HepG2 (cell line): ENCODE measurements around the gene CSNK1D. TPM values are rescaled to one million over a fixed set of nuclear protein-coding genes. Genes with fewer than 3 reads are reported as not detected.

Source experiments
- ATAC-seq: fragments of 200-7000 bp; cut with Tn5 transposase; 3 replicates; pipeline ENCODE4 v1.9.1; 2020; ENCODE audit warnings: mild to moderate bottlenecking, moderate library complexity
- BruUV-seq: library from RNA; stranded (reverse); fragments of 400-500 nt; replicated peaks from 2 replicates; lab custom pipeline; 2021; lab: Mats Ljungman, UMichigan
- CTCF ChIA-PET: fragments of 300-600 bp; formaldehyde crosslinking; extraction: SDS; loops from one replicate; lab custom pipeline; 2021; ENCODE audit warnings: low total read pairs, inconsistent platforms, low intra/inter-chr PET ratio; lab: Yijun Ruan, JAX
- POLR2A ChIA-PET: fragments of 350-600 bp; sonication (Branson Sonifier 250); formaldehyde crosslinking; loops from one replicate; lab custom pipeline; 2020; ENCODE audit warnings: antibody characterized with exemption, inconsistent platforms; lab: Yijun Ruan, JAX
- DNase-seq: peaks from one replicate; pipeline ENCODE4 v3.0.0-alpha.2; 2015; ENCODE audit warnings: low spot score
- FAIRE-seq: peaks from 3 replicates; lab custom pipeline; 2011; peaks lifted over from hg19 to GRCh38; lab: Jason Lieb, UNC
- H2AFZ ChIP-seq: one replicate; pipeline ENCODE4 v1.6.1; 2011; ENCODE audit warnings: low read length, inconsistent platforms
- H3K27ac ChIP-seq: fragments of 300-600 bp; 3 replicates; pipeline ENCODE4 v1.8.0; 2011; ENCODE audit warnings: mixed run types, mild to moderate bottlenecking, mixed read lengths, low read length, inconsistent platforms; ENCODE audit not compliant: insufficient read depth; ENCODE audit errors: extremely low read length
- H3K27me3 ChIP-seq, 2 experiments: fragments of 200-600 bp in 1 of 2; 2 replicates in 1 of 2; 3 replicates in 1 of 2; pipeline versions ENCODE4 v1.6.0 to v1.8.0; 2011; ENCODE audit warnings: low read length in 2 of 2, mild to moderate bottlenecking in 2 of 2, moderate library complexity in 2 of 2, inconsistent platforms in 1 of 2; ENCODE audit not compliant: insufficient read depth in 2 of 2, control insufficient read depth in 1 of 2
- H3K36me3 ChIP-seq, 2 experiments: fragments of 200-600 bp in 1 of 2; replicated peaks in 1 of 2; 2 replicates in 1 of 2; 3 replicates in 1 of 2; pipeline versions ENCODE4 v1.5.1 to v1.8.0; 2011; ENCODE audit warnings: low read length in 2 of 2, inconsistent platforms in 1 of 2; ENCODE audit not compliant: insufficient read depth in 2 of 2, control insufficient read depth in 1 of 2
- H3K4me1 ChIP-seq: 2 replicates; pipeline ENCODE4 v1.5.1; 2012; ENCODE audit warnings: low read length, inconsistent platforms; ENCODE audit not compliant: insufficient read depth
- H3K4me2 ChIP-seq: 2 replicates; pipeline ENCODE4 v1.6.0; 2011; ENCODE audit warnings: low read depth, low read length, inconsistent platforms
- H3K4me3 ChIP-seq, 3 experiments: fragments of 200-600 bp in 1 of 3; sonication (generic), shearing (Covaris generic) in 1 of 3; replicated peaks in 1 of 3; 2 replicates each; pipeline ENCODE4 v1.5.1; 2011 to 2016; ENCODE audit warnings: low read length in 3 of 3, inconsistent platforms in 2 of 3, low read depth in 2 of 3, mild to moderate bottlenecking in 2 of 3, control low read depth in 1 of 3, mixed read lengths in 1 of 3; ENCODE audit not compliant: insufficient read depth in 1 of 3
- H3K79me2 ChIP-seq: one replicate; pipeline ENCODE4 v1.6.1; 2011; ENCODE audit warnings: low read length, inconsistent platforms; ENCODE audit not compliant: insufficient read depth
- H3K9ac ChIP-seq: 2 replicates; pipeline ENCODE4 v1.6.0; 2011; ENCODE audit warnings: mild to moderate bottlenecking, low read depth, low read length, inconsistent platforms; ENCODE audit not compliant: insufficient read depth
- H3K9me3 ChIP-seq: 2 replicates; pipeline ENCODE4 v1.5.1; 2012; ENCODE audit warnings: mild to moderate bottlenecking, low read length
- H4K20me1 ChIP-seq: 2 replicates; pipeline ENCODE4 v1.6.0; 2011; ENCODE audit warnings: inconsistent platforms, mild to moderate bottlenecking, low read length, moderate library complexity; ENCODE audit not compliant: insufficient read depth
- HNRNPUL1 ChIP-seq: fragments of 200-400 bp; formaldehyde crosslinking; IDR thresholded peaks from 2 replicates; pipeline ENCODE4 v1.6.1; 2017; ENCODE audit warnings: low read depth, mild to moderate bottlenecking, low read length, moderate library complexity
- MEIS2 ChIP-seq: sonication (generic); formaldehyde crosslinking; IDR thresholded peaks from 2 replicates; pipeline ENCODE4 v1.9.0; 2021; ENCODE audit warnings: mild to moderate bottlenecking, missing genetic modification reagents
- MXD3 ChIP-seq: IDR thresholded peaks from 2 replicates; pipeline ENCODE4 v1.6.1; 2016; ENCODE audit warnings: mild to moderate bottlenecking, missing biosample characterization, missing genetic modification reagents
- PAF1 ChIP-seq: IDR thresholded peaks from 2 replicates; pipeline ENCODE4 v1.6.1; 2016; ENCODE audit warnings: missing genetic modification reagents, missing compliant biosample characterization
- PAWR ChIP-seq: sonication (generic); formaldehyde crosslinking; IDR thresholded peaks from 2 replicates; pipeline ENCODE4 v1.4.0; 2020; ENCODE audit warnings: missing genetic modification reagents, mild to moderate bottlenecking, borderline replicate concordance
- PTBP1 ChIP-seq: fragments of 200-400 bp; formaldehyde crosslinking; IDR thresholded peaks from 2 replicates; pipeline ENCODE4 v1.6.1; 2018; ENCODE audit warnings: low read length, low read depth; ENCODE audit not compliant: poor library complexity, severe bottlenecking
- REL ChIP-seq: sonication (generic); formaldehyde crosslinking; conservative IDR thresholded peaks from 2 replicates; pipeline ENCODE4 v1.8.0; 2022; ENCODE audit warnings: mild to moderate bottlenecking, missing genetic modification reagents, moderate library complexity
- SAP130 ChIP-seq: IDR thresholded peaks from 2 replicates; pipeline ENCODE4 v1.6.1; 2016; ENCODE audit warnings: low read depth
- XRCC5 ChIP-seq: fragments of 200-400 bp; formaldehyde crosslinking; optimal IDR thresholded peaks from 2 replicates; pipeline ENCODE3; 2017; ENCODE audit warnings: mild to moderate bottlenecking, low read length
- ZBTB38 ChIP-seq: sonication (generic); formaldehyde crosslinking; IDR thresholded peaks from 2 replicates; pipeline ENCODE4 v1.5.1; 2020; ENCODE audit warnings: mild to moderate bottlenecking, missing genetic modification reagents
- ZMYM4 ChIP-seq: sonication (generic); formaldehyde crosslinking; IDR thresholded peaks from 2 replicates; pipeline ENCODE4 v1.8.1; 2023; ENCODE audit warnings: mild to moderate bottlenecking, missing genetic modification reagents
- ZNF235 ChIP-seq: sonication (generic); formaldehyde crosslinking; IDR thresholded peaks from 2 replicates; pipeline ENCODE4 v1.8.1; 2023; ENCODE audit warnings: mild to moderate bottlenecking, missing genetic modification reagents, borderline replicate concordance
- ZNF335 ChIP-seq: sonication (generic); formaldehyde crosslinking; IDR thresholded peaks from 2 replicates; pipeline ENCODE4 v1.4.0; 2020; ENCODE audit warnings: missing genetic modification reagents
- ZNF446 ChIP-seq: sonication (generic); formaldehyde crosslinking; IDR thresholded peaks from 2 replicates; pipeline ENCODE4 v1.5.0; 2020; ENCODE audit warnings: mild to moderate bottlenecking, missing genetic modification reagents
- ZNF564 ChIP-seq: sonication (generic); formaldehyde crosslinking; IDR thresholded peaks from 2 replicates; pipeline ENCODE4 v1.8.1; 2023; ENCODE audit warnings: mild to moderate bottlenecking, missing genetic modification reagents
- ZNF672 ChIP-seq: sonication (generic); formaldehyde crosslinking; IDR thresholded peaks from 2 replicates; pipeline ENCODE4 v1.8.1; 2022; ENCODE audit warnings: missing genetic modification reagents
- WGBS: methylation state at CpG from one replicate; pipeline ENCODE4 v1.1.6; 2017; ENCODE audit warnings: low lambda C conversion rate; 5-methylcytosine and 5-hydroxymethylcytosine counted together
- in situ Hi-C: cut with HindIII; loops from 2 replicates; pipeline ENCODE4 v1.10.0; 2017; ENCODE audit warnings: low pct_unique_long_range_greater_than_20kb; ENCODE audit not compliant: extremely low pct_ligation_motif_present
- intact Hi-C: fragments of 100-400 bp; cut with micrococcal nuclease; formaldehyde crosslinking; loops from one replicate; pipeline ENCODE4 v1.10.0; 2022; ENCODE audit not compliant: unreplicated experiment
- polyA plus RNA-seq, 8 experiments: library from polyadenylated mRNA; depleted of rRNA in 3 of 8; stranded (reverse) in 7 of 8; unstranded in 1 of 8; fragments of >200 nt; fragmentation: Illumina TruSeq in 4 of 8; extraction: Trizol in 4 of 8; gene quantifications; 2 replicates each; pipeline versions ENCODE4 v1.2.1 to v1.2.3, GENCODE V29; 2011 to 2016; ENCODE audit warnings: low read depth in 4 of 8, missing spikeins in 1 of 8, mixed read lengths in 1 of 8; ENCODE audit not compliant: insufficient read depth in 1 of 8
- total RNA-seq, 5 experiments: library from RNA; depleted of rRNA; stranded (reverse); fragments of >200 nt; fragmentation: Illumina TruSeq; extraction: Trizol; gene quantifications; 2 replicates each; pipeline ENCODE4 v1.2.3, GENCODE V29; 2016; ENCODE audit warnings: low read depth in 1 of 5
- TF ChIP-seq, protein P1 (sequence below): sonication (generic); formaldehyde crosslinking; IDR thresholded peaks from 2 replicates; pipeline ENCODE4 v1.8.0; 2022; ENCODE audit warnings: missing genetic modification reagents, mild to moderate bottlenecking, moderate library complexity, borderline replicate concordance
- TF ChIP-seq, protein P2 (sequence below): sonication (generic); formaldehyde crosslinking; IDR thresholded peaks from 2 replicates; pipeline ENCODE4 v1.4.0; 2020; ENCODE audit warnings: missing genetic modification reagents
- TF ChIP-seq, protein P3 (sequence below): fragments of 450-650 bp; IDR thresholded peaks from 2 replicates; pipeline ENCODE4 v1.6.1; 2017; ENCODE audit warnings: mild to moderate bottlenecking

CSNK1D gene
- total and polyA plus RNA-seq, 2 of the 13 experiments (the other 11 are each of a cell fraction or from before 2014, with no cell fraction given), result 31.5 to 128 TPM

DNA sequence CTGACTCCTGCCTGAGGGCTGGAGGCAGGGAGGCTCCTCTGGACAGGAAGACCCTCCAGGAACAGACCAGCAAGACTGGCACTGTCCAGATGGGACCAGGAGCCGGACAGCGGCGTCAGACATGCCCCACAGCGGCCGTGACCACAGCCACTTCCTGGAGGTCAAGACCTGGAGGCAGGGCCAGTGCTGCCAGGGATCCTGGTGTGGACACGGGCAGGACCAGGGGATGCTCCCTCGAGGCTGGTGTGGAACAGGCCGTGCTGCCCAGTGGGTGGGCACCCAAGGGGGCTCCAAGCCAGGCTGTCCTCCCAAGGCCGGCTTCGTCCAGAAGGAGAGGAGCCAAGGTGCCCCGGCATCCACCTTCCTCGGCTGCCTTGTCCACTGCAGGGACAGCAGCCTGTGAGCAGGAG lies 56.4 kb downstream of the CSNK1D start:
- Histone ChIP-seq H3K36me3 (no peaks in the 10 kb centered on the region), H3K27ac (peak overlapping the region; percentile 77), H2AFZ (no peak overlapping the region), H3K79me2 (no peaks in the 10 kb centered on the region), H3K4me2 (peak overlapping the region; percentile 97), H3K9me3 (no peaks in the 10 kb centered on the region), H3K4me3 (peak overlapping the region; percentile 31 to 70 (median 49); a peak in 5 of 6 replicates), H4K20me1 (no peaks in the 10 kb centered on the region), H3K27me3 (no peaks in the 10 kb centered on the region), H3K4me1 (peaks cover 82% of the 10 kb centered on the region), H3K9ac (peak overlapping the region; percentile 76)
- FAIRE-seq, result no peak
- CTCF ChIA-PET, result no interaction called here
- intact Hi-C loops (loop anchor here (1.0 to 2.0 kb wide), 2 partner anchors 8 to 14 kb away; no protein-coding TSS in a partner anchor), in situ Hi-C loops (no loop called here)
- POLR2A ChIA-PET, result interaction anchor here (1.2 to 11.8 kb wide), 6 partner anchors 9 to 129 kb away, joined by 3 to 117 read pairs (median 18); partner anchors contain the start of gene SLC16A3
- WGBS, result 0% methylated on average over 6 of the region's 12 CpGs
- no peak for DNase-seq
- BruUV-seq, result TSS peak; percentile 84
- peak; percentile 21 for ATAC-seq
- no peak for TF ChIP-seq ZNF564
- TF ChIP-seq ZNF335 (CRISPR knock-in tag), result no peak
- TF ChIP-seq ZNF446 (CRISPR knock-in tag), result no peak
- TF ChIP-seq ZMYM4 (CRISPR knock-in tag), result no peak
- no peak for TF ChIP-seq PAF1 (CRISPR knock-in tag)
- TF ChIP-seq ZNF235 (CRISPR knock-in tag), result no peak
- TF ChIP-seq SAP130 (CRISPR knock-in tag), result no peak; the same call in 1 of the 2 replicates
- TF ChIP-seq, protein P1, sequence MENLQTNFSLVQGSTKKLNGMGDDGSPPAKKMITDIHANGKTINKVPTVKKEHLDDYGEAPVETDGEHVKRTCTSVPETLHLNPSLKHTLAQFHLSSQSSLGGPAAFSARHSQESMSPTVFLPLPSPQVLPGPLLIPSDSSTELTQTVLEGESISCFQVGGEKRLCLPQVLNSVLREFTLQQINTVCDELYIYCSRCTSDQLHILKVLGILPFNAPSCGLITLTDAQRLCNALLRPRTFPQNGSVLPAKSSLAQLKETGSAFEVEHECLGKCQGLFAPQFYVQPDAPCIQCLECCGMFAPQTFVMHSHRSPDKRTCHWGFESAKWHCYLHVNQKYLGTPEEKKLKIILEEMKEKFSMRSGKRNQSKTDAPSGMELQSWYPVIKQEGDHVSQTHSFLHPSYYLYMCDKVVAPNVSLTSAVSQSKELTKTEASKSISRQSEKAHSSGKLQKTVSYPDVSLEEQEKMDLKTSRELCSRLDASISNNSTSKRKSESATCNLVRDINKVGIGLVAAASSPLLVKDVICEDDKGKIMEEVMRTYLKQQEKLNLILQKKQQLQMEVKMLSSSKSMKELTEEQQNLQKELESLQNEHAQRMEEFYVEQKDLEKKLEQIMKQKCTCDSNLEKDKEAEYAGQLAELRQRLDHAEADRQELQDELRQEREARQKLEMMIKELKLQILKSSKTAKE (CRISPR knock-in tag), result no peak
- no peak for TF ChIP-seq REL (CRISPR knock-in tag)
- TF ChIP-seq, protein P2, sequence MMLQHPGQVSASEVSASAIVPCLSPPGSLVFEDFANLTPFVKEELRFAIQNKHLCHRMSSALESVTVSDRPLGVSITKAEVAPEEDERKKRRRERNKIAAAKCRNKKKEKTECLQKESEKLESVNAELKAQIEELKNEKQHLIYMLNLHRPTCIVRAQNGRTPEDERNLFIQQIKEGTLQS (CRISPR knock-in tag), result no peak
- TF ChIP-seq ZBTB38 (CRISPR knock-in tag), result no peak
- 0 out of 2 replicates have a peak, but pooled peaks have one; percentile 74 for TF ChIP-seq PAWR (CRISPR knock-in tag)
- TF ChIP-seq, protein P3, sequence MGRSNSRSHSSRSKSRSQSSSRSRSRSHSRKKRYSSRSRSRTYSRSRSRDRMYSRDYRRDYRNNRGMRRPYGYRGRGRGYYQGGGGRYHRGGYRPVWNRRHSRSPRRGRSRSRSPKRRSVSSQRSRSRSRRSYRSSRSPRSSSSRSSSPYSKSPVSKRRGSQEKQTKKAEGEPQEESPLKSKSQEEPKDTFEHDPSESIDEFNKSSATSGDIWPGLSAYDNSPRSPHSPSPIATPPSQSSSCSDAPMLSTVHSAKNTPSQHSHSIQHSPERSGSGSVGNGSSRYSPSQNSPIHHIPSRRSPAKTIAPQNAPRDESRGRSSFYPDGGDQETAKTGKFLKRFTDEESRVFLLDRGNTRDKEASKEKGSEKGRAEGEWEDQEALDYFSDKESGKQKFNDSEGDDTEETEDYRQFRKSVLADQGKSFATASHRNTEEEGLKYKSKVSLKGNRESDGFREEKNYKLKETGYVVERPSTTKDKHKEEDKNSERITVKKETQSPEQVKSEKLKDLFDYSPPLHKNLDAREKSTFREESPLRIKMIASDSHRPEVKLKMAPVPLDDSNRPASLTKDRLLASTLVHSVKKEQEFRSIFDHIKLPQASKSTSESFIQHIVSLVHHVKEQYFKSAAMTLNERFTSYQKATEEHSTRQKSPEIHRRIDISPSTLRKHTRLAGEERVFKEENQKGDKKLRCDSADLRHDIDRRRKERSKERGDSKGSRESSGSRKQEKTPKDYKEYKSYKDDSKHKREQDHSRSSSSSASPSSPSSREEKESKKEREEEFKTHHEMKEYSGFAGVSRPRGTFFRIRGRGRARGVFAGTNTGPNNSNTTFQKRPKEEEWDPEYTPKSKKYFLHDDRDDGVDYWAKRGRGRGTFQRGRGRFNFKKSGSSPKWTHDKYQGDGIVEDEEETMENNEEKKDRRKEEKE, result no peak
- TF ChIP-seq ZNF672, result no peak
- no peak for TF ChIP-seq HNRNPUL1
- no peak for TF ChIP-seq MXD3
- no peak for TF ChIP-seq XRCC5
- TF ChIP-seq MEIS2 (CRISPR knock-in tag), result 0 out of 2 replicates have a peak, but pooled peaks have one; percentile 8
- no peak for TF ChIP-seq PTBP1
